Ovary (tissue), 9 donors: ENCODE data around the gene AOX1. TPM values are rescaled to one million over a fixed set of nuclear protein-coding genes. Genes with fewer than 3 reads are reported as not detected.

Experiments
- DNase-seq, 5 donors: peaks; one replicate each; pipeline ENCODE4 v3.0.0-alpha.2; 2019 to 2020
- H3K27ac ChIP-seq, 2 donors: fragments of 200-600 bp; one replicate each; pipeline versions ENCODE4 v1.5.1 to v1.8.0; 2019 to 2022
- H3K27me3 ChIP-seq: fragments of 200-600 bp; one replicate; pipeline ENCODE4 v1.8.0; 2022
- H3K36me3 ChIP-seq: fragments of 200-600 bp; sonication (generic); one replicate; pipeline ENCODE4 v1.5.1; 2019
- H3K4me1 ChIP-seq: one replicate; pipeline ENCODE4 v1.8.1; 2013; ENCODE audit warnings: mild to moderate bottlenecking, moderate library complexity; ENCODE audit not compliant: insufficient read depth
- H3K4me3 ChIP-seq: fragments of 200-600 bp; sonication (generic); one replicate; pipeline ENCODE4 v1.5.1; 2017
- H3K9me3 ChIP-seq, 2 donors: fragments of 200-600 bp in 1 of 2; sonication (generic) in 1 of 2; one replicate each; pipeline versions ENCODE4 v1.5.1 to v1.8.1; 2013 to 2019; ENCODE audit warnings: mild to moderate bottlenecking in 1 of 2, moderate library complexity in 1 of 2
- CTCF ChIP-seq, 3 donors: fragments of 450-650 bp in 2 of 3; fragments of 200-600 bp in 1 of 3; IDR thresholded peaks; one replicate each; pipeline versions ENCODE4 v1.5.1 to v1.8.0; 2016 to 2022; ENCODE audit warnings: antibody characterized with exemption in 3 of 3, mild to moderate bottlenecking in 1 of 3
- EP300 ChIP-seq: sonication (generic); formaldehyde crosslinking; IDR thresholded peaks from one replicate; pipeline ENCODE4 v1.6.1; 2017; ENCODE audit warnings: antibody characterized with exemption
- POLR2A ChIP-seq: fragments of 450-650 bp; IDR thresholded peaks from one replicate; pipeline ENCODE4 v1.6.1; 2017; ENCODE audit warnings: antibody characterized with exemption, mild to moderate bottlenecking, moderate library complexity
- WGBS, 3 donors: extraction: QIAGEN DNeasy Blood & Tissue Kit in 1 of 3; methylation state at CpG; one replicate each; pipeline versions ENCODE4 v1.1.5 to v1.1.7; 2013 to 2017; 5-methylcytosine and 5-hydroxymethylcytosine counted together
- intact Hi-C, 4 donors: fragments of 100-400 bp; cut with DNase I; formaldehyde crosslinking; loops; one replicate each; pipeline versions ENCODE4 v1.11.0 to v1.15.1; 2022 to 2023
- polyA plus RNA-seq, 2 donors: library from polyadenylated mRNA; stranded (reverse); fragments of 200-250 nt in 1 of 2; fragments of 350-450 nt in 1 of 2; fragmentation: Illumina TruSeq in 1 of 2; extraction: RNeasy Lipid Tissue Mini Kit (QIAGEN cat#74804) in 1 of 2; gene quantifications; one replicate each; pipeline ENCODE4 v1.2.3, GENCODE V29; 2013 to 2014
- total RNA-seq, 7 donors: library from RNA; depleted of rRNA in 2 of 7; stranded (reverse); fragments of >200 nt in 2 of 7; fragmentation: NEBNext Ultra II Directional in 3 of 7; extraction: Animal tissue kit (Norgen Biotek cat#: 25700) in 3 of 7; gene quantifications; one replicate each; pipeline versions ENCODE4 v1.1.0 to v1.2.4, GENCODE V29; 2016 to 2023
- donor health status: DM: no; HTN: no; CAD: no; lungs with moderate emphysema.
- donor health status: DM: no; HTN: no; CAD: no.
- donor health status: Bipolar disorder and iron deficiency.
- donor health status: DM: yes; HTN: yes; CAD: no.
- donor health status: DM: no; HTN: no; CAD: no.
- donor health status: DM: yes; HTN: yes; CAD: no.

AOX1 gene
- total and polyA plus RNA-seq, 9 donors = 29.1 to 105 (median 67.2) TPM

GRCh38 chr2:200699310-200699709 is 113.5 kb downstream of the AOX1 start:
- intact Hi-C loops = loop anchor here in 1 of 4 donors (10.0 kb wide), 1 partner anchor 105 kb away; no protein-coding TSS in a partner anchor
- no peak overlapping the region for H3K4me3 ChIP-seq
- WGBS, 3 donors = 23 to 91% (median 32%) methylated on average over 1 of the region's 1 CpG
- no peak overlapping the region for H3K27ac ChIP-seq
- no peaks in the 10 kb centered on the region for H3K9me3 ChIP-seq
- TF ChIP-seq EP300 (no peak), POLR2A (no peak), CTCF (IDR thresholded peaks at IDR 0.05) (no peak)
- H3K4me1 ChIP-seq = no peaks in the 10 kb centered on the region
- no peak for DNase-seq
- H3K36me3 ChIP-seq = no peaks in the 10 kb centered on the region
- H3K27me3 ChIP-seq = no peaks in the 10 kb centered on the region

- intact Hi-C loops = loop anchor here (5.0 to 10.0 kb wide), 5 partner anchors 84 to 726 kb away; partner anchors contain the start of gene AOX1 (in 2 of the 4)
- no peak overlapping the region for H3K4me3 ChIP-seq
- no peaks in the 10 kb centered on the region for H3K27me3 ChIP-seq
- no peak overlapping the region for H3K27ac ChIP-seq
- DNase-seq = no peak
- no peaks in the 10 kb centered on the region for H3K36me3 ChIP-seq
- 62 to 83% (median 76%) methylated on average over 2 of the region's 2 CpGs for WGBS, 3 donors
- no peaks in the 10 kb centered on the region for H3K9me3 ChIP-seq
- peaks cover 3% of the 10 kb centered on the region for H3K4me1 ChIP-seq
- no peak for TF ChIP-seq CTCF (IDR thresholded peaks at IDR 0.05)
- TF ChIP-seq POLR2A = no peak
- TF ChIP-seq EP300 = no peak
Observed at GRCh38 chr2:200700856-200701255, 115.0 kb downstream of the AOX1 start.

GRCh38 chr2:200702044-200702443 is 116.2 kb downstream of the AOX1 start:
- intact Hi-C loops = loop anchor here (5.0 to 10.0 kb wide), 5 partner anchors 85 to 727 kb away; partner anchors contain the start of gene AOX1 (in 2 of the 4)

GRCh38 chr2:200702646-200703118 is 116.9 kb downstream of the AOX1 start:
- TF ChIP-seq POLR2A (no peak), CTCF (IDR thresholded peaks at IDR 0.05) (no peak), EP300 (no peak)
- H3K9me3 ChIP-seq = no peaks in the 10 kb centered on the region
- H3K36me3 ChIP-seq = no peaks in the 10 kb centered on the region
- no peak for DNase-seq
- H3K27ac ChIP-seq = no peak overlapping the region
- WGBS, 3 donors = 85 to 88% (median 87%) methylated on average over 4 of the region's 4 CpGs
- H3K27me3 ChIP-seq = no peaks in the 10 kb centered on the region
- peaks cover 3% of the 10 kb centered on the region for H3K4me1 ChIP-seq
- H3K4me3 ChIP-seq = no peak overlapping the region
- intact Hi-C loops = loop anchor here (5.0 to 10.0 kb wide), 5 partner anchors 85 to 728 kb away; partner anchors contain the start of gene AOX1 (in 2 of the 4)

More at GRCh38 chr2:200702044-200702443, 116.2 kb downstream of the AOX1 start:
- Histone ChIP-seq H3K4me3 (no peak overlapping the region), H3K27me3 (no peaks in the 10 kb centered on the region), H3K36me3 (no peaks in the 10 kb centered on the region), H3K4me1 (peaks cover 3% of the 10 kb centered on the region), H3K9me3 (no peaks in the 10 kb centered on the region), H3K27ac (no peak overlapping the region)
- no peak for TF ChIP-seq POLR2A
- no peak for TF ChIP-seq CTCF (IDR thresholded peaks at IDR 0.05)
- TF ChIP-seq EP300 = no peak
- WGBS, 3 donors = 82 to 98% (median 93%) methylated on average over 1 of the region's 1 CpG
- DNase-seq = no peak
